ENCODE data around the gene KRT31.
"Not testable (repeated sequence)": the region's sequence is repeated elsewhere in the genome, so short reads cannot be mapped to it uniquely, and the experiment has no call there.

Gene KRT31

DNA sequence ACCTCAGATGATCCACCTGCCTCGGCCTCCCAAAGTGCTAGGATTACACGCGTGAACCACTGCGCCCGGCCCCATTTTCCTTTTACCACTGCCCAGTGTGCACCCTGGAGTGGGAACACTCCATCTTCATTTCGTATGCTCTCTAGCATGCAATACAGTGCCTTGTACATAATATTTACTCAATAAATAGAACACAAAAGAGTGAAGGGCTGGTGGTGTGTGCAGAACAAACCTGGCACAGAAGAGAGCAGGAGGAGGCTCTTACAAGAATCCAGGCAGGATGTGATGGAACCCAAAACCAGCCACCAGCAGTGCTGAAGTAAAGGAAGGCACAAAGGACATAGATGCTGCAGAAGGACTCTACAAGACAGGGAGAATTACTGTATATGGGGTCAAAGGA lies 19.7 kb upstream of the KRT31 start:
- no peak for DNase-seq

DNA sequence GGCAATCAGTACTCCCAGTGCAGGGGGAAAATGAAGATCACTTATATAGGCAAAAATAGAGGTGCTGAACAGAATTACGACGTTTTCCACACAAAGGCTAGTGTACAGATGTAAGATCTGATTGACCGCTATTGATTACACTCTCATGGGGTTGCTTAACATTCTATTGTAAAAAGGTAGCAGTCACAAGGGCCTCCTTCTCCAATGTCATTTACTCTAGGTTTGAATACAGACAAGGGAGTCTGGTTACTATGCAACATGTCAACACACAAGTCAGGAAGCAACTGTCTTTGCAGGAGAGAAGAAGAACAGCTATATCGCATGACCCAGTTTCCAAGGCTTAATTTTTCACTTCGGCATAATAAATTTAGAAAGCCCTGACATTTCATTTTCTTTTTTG lies 19.1 kb upstream of the KRT31 start:
- DNase-seq = no peak

DNA sequence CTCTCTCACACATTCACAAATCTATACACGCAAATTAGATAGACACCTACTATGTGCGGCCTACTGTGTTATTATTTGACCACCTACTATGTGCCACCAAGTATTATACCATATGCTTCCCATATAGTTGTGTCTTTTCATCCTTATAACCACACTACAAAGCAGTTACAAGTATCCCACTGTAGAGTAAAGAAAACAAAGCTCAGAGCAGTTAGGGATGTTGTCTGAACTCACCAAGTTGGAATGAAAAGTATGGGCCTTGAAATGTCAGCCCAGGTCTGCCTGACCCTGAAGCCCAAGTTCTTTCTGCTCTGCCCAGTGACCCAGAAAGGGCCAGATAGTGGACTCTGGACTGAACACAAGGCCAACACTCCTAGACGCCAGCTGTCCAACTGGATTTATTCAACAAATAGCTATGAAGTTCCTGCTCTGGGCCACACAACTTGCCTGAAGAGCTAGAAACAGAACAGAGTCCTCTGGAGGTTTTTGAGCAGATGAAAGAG lies 18.5 kb upstream of the KRT31 start:
- no peak for DNase-seq

DNA sequence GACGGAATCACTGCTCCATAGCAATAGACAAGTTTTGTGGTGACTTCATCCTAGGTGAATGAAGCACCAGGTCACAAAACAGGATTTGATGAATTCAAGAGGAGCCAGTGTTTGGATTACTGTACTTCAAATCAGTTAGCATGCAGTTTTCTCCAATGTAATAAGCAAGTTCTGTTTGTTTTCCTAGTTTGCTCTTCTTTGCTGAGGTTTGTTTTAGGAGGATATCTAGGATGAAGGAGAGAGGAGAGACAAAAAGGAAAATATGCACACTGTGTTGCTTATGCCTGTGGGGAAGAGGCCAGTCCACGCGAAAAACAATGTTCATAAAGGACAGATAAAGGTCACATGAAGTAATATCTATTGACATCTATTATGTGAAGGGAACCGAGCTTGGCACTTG lies 18.0 kb upstream of the KRT31 start:
- no peak for DNase-seq

DNA sequence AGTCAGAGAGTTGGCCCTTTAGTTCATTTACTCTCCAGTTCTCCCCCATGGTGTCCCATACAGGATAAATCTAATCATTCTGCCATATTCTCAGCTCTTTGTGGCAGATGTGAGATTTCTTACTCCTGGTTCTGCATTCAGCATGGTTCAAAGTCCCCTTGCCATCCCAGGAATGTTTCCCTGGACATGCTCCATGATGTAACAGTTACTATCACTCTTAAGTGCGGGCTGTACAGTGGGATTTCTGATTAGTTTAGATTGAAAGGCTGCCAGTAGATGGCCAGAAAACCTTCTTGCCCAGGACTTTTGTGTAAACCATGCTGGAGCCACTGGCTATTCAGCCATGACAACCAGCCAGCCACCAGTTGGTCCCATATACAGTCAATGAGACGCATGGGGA lies 16.6 kb upstream of the KRT31 start:
- DNase-seq = no peak

DNA sequence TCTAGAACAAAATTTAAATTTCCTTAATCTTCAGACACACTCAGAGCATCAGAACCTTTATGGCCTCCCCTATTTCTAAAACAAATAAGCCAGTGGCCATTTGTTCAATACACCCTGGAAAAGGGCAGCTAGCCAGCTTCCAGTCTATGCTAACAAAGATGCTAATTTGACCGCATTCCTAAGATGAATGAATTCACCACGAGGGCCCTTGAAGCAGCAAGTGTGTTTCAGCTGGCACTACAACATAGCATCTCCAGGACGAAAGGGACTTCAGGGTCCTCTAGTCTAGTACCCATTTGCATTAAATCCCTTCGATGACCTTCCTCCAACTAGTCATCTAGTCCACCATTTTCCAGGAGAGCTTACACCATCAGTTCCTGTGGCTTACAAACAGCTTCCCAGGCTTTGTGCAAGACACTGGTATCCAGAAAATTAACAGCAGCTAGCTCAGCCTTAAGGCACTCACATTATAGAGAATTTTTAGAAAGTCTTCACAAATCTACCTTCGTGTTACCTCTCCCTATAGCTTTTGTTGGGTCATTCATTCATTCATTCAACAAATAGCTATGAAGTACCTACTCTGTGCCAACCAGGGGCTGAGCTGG lies 16.0 kb upstream of the KRT31 start:
- DNase-seq = no peak

DNA sequence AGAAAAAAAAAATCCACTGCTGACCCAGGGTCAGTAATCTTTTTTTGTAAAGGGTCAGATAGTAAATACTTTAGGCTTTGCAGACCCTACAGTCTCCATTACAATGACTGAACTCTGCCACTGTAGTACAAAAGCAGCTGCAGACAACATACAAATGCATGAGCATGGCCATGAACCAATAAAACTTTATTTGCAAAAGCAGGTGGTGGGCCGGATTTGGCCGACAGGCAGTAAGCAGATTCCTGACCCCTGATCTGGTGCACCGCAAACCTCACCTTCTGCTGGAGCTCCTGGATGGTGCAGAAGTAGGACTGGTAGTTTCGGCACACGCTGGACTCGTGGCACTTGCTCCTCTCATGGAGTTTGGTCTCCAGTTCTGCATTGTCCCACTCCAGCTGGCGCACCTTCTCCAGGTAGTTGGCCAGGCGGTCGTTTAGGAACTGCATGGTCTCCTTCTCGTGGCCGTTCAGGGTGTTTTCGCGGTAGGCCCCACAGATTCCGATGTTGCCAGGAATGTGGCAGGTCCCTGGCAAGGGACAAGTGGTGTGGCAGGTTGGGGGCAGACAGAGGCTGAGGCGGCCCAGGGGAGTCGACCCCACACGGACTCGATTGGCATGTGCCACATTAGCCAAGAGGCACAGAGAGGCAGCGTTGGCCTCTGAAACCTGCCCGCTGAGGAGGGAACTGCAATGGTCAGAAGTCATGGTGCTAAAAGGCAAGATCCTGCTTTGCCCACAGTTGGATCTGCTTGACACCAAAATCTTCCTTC lies 13.8 kb upstream of the KRT31 start:
- no peak for DNase-seq

DNA sequence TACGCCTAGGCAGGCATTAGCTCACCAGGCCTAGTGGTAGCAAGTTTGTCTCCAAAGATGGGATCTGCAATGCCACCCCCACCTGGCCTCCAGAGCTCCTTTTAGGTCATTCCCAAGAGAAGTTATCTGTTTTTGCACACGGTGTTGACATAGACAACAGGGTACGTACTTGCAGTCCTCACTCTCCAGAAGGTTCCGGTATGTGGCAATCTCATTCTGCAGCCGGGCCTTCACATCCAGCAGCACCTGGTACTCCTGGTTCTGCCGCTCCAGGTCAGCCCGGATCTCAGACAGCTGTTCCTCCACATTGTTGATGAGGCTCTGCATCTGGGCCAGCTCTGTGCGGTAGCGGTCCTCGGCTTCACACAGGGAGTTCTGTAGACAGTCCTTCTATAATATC lies 9.8 kb upstream of the KRT31 start:
- DNase-seq = no peak

DNA sequence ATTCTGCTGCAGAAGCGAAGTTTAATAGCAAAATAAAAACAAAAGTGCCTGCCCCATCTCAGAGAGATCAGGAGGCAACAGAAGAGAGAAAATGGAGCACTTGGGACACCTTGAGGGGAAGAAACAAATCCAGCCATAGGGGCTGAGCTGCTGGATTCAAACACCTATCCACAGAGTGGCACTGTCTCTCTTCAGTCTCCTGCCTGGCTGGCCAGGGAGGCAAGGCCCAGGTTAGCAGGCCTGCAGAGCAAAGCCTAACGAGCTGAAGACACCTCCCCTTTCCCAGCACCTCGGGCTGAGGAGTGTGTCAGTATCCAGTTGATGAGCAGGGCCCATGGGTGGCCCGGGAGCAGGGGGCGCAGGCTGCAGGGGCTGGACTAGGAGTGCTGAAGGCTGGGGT lies 8.8 kb upstream of the KRT31 start:
- DNase-seq = no peak

DNA sequence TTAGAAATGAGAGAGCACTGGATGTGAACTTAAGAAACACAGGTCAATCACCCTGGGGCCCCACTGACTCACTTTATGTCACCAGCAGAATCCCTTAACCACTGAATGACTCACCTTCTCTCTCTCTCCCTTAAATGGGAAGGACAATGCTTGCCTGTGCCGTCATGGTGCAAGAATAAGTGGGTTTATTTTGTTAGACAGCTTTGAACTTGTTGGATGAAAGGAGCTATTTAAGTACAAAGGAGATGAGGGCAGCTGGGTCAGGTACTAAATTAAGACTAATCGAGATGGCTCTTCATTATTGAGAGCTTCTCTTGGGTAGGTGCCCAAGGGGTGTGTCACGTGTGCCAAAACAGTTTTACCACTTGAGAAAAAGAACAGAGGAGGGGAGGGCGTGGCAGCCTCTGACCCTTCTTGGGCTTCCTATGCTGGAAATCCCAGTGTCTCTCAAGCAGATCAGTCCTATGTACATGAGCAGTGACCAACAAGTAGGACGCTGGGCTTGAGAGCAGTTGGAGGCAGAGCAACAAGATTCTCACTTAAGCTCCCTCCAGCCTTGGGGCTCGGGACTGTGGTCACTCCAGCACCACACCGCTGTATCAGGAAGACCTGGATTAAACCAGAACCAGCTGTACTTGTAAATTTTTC lies 6.7 kb upstream of the KRT31 start:
- peak; percentile 20 to 45 for DNase-seq

DNA sequence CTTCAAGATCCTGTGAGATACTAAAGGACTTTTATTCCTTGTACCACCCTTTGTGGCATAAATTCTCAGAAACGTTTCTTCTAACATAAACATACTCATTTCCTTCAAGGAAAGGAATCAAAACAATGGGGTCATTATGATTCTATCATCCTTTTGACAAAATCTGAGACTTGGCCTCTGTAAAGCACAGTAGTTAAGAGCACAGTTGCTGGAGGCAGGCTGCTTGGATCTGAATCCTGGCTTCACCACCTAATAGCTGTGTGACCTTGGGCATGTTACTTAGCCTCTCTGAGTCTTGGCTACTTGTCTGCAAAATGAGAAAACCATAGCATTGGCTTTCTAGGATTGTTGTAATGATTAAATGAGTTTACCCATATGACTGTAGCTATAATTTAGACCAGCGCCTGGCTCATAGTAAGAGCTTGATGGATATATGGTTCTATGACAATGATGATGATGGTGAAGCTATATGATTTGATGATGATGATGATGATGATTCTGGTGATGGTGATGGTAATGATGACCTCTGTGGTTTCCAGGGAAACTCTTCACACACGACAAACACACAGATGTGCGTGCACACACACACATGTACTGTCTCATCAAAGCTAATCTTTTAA lies 6.1 kb upstream of the KRT31 start:
- no peak for DNase-seq

DNA sequence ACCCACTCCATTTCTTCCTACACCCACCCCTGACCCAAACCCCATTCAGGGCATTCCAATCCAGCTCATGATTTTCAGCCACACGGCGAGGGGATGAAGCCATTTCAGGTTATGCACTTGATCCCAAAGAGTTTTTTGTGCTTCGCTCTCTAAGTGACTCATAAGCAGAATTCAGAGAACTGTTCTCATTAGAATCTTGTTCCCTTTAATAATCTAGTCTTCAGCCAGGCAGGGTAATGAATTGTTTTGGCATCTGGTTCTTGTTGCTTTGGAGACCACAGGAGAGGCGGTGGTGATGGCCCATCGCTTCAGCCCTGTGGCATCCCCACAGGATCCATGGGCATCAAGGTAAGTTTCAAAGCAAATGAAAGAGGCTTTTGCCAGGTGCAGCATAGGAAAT lies 4.8 kb upstream of the KRT31 start:
- peak in 1 of 2 donors; percentile 17 for DNase-seq

DNA sequence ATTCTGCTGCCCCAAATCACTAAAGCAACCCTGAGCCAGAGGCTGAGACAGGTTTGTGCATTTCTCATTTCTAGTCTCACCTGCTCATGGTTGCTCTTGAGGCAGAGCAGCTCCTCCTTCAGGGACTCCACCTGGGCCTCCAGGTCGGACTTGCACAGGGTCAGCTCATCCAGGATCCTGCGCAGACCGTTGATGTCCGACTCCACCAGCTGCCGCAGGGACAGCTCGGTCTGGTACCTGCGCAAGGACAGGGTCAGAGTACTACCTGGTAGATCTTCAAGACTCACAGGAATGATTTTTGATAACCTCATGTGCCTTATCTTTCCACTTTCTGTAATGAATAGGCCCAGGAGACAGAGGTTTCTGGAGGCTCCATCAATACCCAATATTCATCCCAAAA lies 1.1 kb downstream of the KRT31 start:
- no peak for DNase-seq

DNA sequence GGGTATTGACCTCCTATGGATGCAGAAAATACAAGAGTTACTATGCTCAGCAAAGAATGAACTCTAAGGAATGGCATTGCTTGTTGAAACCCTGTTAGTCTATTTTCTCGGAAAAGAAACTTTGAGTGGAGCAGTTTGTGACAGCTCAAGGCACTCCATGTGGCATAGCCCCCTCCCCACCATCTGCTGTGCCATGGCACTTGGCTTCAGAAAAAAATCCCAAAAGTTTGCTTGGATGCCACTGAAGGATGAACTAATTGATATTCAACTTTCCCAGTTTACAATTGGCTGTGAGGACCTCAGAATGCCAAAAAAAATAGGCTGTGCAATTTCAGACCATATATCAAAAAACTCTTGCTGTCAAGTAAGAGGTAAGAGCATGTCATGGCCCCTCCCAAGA lies 1.8 kb downstream of the KRT31 start:
- no peak for DNase-seq

DNA sequence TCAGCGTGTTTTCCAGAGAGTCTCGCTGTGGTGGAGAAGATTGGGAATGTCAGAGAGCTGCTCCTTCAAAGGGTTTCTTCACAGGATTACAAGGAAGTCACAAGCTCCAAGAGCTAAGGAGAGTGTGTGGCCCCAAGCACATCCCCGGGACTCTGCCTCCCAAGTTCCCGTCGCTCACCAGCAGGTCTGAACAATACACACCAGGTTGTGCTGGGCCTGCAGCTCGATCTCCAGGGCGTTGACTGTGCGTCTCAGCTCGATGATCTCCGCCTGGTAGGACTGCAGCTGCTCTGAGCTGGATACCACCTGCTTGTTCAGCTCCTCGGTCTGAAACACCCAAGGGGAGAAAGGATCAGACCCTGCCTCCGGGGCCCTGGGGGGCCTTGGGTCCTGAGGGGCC lies 2.4 kb downstream of the KRT31 start:
- not testable (repeated sequence) for DNase-seq

DNA sequence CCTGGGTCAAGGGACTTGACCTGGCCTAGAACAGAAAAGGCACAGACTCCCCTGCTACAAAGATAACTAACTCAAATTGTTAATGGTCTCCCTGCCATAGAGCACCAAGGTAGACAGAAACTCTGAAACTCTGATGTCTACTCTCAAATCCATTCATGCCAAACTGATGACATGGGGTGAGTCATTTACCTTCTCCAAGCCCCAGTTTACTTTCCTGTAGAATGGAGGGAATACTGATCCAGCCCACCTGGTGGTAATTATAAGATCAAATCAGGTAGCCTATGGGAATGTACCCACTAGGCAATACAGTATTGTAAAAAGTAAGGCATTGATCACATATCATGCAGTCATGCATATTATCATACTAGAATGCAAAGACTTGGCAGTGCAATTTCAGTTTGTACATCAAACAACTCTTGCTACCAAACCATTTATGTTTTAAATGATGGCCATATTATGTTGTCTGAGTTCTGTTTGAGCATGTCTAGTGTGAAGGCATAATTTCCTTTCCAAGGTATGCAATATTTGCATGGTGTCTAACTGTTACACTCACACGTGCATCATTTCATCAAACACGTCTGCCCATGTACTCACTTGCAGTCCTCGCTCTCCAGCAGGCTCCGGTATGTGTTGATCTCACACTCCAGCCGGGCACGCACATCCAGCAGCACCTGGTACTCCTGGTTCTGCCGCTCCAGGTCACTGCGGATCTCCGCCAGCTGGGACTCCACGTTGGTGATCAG lies 3.0 kb downstream of the KRT31 start:
- no peak for DNase-seq

DNA sequence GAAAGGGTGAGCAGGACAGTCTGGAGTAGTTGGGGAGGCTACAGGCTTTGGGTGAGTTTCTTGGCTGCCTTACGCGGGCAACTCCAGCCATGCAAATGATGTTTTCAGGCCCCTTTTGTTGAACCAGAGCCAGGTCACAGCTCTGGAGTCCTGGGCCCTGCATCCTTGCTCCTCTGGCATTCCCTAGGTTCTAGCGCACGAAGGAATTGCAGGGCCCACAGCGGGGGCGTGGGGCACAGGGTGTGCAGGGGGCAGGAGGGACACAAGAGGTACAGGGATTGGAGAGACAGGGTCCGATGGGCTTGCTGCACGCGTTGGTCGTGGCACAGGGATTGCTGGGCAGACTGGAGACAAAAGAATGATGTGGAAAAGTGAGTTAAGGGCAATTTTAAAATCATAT lies 3.6 kb downstream of the KRT31 start:
- no peak for DNase-seq

DNA sequence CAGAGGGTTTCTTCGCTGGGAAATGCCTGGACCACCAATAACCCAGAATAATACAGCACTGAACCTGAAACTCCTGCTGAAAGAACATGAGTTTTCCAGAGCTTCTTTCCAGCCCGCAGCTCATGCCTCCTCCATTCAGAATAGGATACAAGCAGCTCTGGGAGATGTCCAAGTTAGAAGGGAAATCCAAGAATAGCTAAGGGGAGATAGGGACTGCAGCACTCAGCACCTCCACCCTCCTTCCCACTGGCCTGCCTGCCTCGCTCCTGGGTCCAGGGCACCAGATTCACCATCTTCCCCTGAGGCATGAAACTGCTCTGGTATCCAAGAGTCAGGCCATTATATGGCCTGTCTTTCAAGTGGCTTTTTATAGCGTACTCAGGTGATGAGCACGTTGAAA lies 4.1 kb downstream of the KRT31 start:
- no peak for DNase-seq

DNA sequence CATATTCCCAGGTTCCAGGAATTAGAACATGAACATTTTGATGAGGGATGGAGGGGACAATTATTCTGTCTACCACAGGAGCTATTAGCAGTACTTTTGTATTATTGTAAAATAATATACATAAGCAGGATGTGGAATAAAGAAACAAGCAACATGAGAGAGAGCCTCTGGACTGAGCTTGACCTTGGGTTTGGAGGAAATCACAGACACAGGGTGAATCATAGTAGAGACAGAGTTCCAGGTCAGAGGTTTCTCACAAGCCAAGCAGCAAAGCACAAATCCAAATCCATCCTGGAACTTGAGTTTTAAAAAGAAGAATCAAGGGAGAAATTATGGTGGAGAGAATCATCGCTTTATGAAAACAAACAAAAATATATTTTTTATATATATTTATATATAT lies 5.1 kb downstream of the KRT31 start:
- no peak for DNase-seq

DNA sequence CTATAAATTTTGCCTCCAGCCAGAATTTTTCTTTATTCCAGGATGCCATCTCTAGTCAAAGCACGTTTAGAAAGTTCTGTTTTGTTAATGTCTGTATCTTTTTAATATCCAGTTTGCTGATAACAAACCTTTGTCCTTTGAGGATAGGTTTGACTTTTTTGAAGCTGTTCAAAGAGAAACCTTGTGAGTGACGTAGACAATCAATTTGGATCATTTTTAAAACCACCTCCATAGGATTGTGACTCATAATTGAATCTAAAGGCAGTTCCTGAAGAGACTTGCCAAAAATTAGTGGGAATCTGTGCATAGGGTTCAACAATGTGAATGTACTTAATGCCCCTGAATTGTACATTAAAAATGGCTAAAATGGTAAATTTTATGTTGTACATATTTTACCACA lies 5.9 kb downstream of the KRT31 start:
- no peak for DNase-seq

DNA sequence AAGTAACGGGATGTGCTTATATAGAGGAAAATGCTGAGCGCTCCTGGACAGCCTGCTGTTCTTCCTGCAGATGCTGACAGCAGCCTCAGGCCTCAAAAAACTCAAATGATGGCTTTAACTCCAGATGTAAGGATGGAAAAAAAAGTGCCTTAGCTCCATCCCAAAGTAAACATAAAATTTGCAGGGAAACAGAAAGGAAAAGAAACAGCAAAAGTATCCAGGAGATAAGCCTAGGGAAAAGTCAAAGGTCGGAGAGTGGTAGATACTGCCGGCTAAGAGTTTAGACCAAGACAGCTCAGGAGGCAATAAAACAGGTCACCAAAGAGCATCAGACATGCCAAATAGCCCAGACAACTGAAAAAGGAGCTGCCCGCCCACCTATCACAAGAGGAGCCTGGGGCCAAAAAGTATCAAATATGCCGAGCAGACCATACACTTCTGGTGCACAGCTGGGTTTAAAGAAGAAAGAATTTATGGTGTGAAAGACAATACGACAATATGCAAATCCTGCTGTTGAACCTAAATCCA lies 6.9 kb downstream of the KRT31 start:
- no peak for DNase-seq

DNA sequence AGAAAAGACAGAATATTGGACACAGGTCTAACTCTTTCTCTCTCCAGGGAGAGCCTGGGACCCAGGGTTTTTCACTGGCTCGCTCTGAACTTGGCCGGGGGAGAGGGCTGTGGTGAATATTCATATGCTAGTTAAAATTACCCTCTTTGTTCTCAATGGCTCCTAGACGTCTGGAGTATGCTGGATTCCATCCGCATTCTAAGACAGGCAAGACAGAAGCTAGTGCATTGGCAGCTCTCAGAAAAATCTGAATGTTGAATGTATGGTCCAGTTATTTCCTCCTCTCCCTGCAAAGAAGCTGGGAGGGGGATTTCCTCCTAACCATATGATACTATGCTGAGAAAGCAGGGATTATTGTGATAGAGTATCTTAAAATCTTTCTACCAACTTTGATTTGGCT lies 9.7 kb downstream of the KRT31 start:
- DNase-seq = no peak

DNA sequence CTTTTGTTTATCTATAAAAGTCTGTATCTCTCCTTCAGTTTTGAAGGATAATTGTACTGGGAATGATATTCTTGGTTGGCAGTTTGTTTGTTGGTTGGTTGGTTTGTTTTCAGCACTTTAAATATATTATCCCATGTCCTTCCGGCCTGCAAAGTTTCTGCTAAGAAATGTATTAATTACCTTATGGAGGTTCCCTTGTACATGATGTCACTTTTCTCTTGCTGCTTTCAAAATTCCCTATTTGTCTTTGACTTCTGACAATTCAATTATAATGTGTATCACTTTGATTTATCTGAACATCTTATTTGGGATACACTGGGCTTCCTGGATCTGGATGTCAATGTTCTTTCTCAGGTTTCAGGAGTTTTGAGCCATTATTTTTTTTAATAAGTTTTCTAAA lies 11.2 kb downstream of the KRT31 start:
- DNase-seq = no peak
